GM18867 (cell line): Measurements from ENCODE around the gene GTPBP6.
"Not testable (repeated sequence)": the region's sequence is repeated elsewhere in the genome, so short reads cannot be mapped to it uniquely, and the experiment has no call there.

Experiments used
- ATAC-seq: cut with Tn5 transposase; IDR thresholded peaks from one replicate; pipeline ENCODE4 v1.9.1; 2021; ENCODE audit warnings: mild to moderate bottlenecking, moderate library complexity; ENCODE audit not compliant: unreplicated experiment

Gene GTPBP6

DNA sequence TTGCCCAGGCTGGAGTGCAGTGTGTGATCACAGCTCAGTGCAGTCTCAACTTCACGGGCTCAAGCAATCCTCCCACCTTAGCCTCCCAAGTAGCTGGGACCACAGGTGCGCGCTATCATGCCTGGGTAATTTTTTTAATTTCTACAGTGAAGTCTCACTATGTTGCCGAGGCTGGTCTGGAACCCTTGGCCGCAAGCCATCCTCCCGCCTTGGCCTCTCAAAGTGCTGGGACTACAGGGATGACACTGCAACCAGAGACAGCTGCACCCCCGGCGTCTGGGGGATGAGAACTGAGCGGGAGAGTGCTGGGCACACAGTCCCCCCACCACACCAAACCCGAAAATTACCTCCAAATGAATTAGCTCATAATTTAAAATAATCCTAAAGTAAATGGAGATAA is 33.1 kb upstream of the GTPBP6 start:
- ATAC-seq, result no peak

DNA sequence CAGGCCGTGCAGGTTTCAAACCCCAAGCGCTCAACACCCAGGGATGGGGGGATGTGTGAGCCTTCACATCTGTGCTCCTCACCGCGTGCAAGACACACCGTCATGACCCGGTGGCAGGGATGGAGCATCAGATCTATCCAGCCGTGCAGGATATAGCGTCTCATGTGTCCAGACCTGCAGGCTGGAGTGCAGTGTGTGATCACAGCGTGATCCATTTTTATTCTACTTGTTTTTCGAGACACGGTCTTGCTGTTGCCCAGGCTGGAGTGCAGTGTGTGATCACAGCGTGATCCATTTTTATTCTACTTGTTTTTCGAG is 32.7 kb upstream of the GTPBP6 start:
- ATAC-seq, result not testable (repeated sequence)

DNA sequence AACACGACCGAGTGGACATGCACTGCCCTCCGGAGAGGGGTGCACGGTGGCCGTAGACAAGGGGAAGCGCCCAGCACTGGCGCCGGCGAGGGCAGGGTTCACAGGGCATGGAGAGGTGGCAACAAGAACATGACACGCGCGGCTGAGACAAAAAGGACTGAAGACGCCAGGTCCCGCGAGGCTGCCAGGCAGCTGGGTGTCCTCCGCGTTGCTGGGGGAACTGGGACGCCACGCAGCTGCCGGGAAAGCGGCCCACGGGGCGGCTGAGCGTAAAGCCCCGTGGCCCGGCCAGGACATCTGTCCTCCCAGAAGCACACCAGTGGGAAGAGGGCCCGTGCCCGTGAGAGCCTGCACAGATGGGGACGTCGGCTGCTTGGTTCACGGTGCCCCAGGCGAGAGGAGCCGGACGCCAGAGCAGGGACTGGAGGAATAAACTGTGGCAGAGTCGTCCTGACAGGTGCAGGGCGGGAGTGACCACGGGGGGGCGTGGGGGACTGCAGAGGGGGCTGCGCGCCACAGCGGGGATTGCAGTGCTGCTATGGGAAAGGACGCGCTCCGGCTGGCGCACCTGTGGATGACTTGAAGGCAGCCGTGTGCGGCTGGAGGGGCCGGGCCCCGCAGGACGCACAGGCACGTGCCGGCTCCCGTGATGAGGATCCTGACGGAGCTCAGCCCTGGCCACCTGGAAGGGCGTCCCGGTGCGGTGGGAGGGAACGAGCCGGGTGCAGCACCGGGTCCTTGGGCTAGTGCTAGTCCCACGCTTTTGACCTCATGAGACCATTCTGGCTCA is 32.1 kb upstream of the GTPBP6 start:
- ATAC-seq, result no peak

DNA sequence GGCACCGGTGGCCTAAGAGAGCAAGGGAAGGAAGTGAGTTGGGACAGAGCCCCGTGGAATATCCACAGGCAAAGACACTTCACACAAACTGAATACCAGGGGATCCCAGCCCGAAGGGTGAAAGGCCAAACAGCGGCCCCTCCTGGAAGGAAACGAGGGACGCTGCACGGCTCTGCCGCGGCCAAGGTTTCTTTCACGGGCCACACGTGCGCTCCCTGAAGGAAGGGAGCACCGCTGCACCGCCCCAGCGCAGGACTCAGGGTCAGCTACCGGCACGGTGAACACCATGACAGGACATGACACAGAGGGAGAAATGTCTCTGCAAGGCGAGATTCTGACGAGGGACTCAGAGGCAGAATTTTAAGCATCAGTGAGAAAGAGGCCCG is 31.5 kb upstream of the GTPBP6 start:
- no peak for ATAC-seq

DNA sequence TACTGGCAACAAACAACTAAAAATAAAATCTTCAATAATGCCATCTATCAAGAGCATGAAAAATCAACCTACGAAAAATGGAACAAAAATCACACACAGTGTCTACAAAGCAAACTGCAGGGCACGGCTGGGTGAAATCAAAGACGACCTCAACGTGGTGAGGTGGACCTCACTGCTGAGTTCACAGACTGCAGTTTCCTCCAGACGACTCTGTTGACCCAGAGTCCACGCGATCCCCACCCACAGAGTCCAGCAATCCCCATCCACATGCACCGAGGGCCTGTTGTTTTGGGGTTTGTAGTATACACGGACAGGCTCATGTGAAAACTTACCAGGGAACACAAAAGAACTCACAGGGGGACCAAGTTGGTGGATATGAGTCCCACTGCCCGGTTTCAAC is 31.1 kb upstream of the GTPBP6 start:
- no peak for ATAC-seq

DNA sequence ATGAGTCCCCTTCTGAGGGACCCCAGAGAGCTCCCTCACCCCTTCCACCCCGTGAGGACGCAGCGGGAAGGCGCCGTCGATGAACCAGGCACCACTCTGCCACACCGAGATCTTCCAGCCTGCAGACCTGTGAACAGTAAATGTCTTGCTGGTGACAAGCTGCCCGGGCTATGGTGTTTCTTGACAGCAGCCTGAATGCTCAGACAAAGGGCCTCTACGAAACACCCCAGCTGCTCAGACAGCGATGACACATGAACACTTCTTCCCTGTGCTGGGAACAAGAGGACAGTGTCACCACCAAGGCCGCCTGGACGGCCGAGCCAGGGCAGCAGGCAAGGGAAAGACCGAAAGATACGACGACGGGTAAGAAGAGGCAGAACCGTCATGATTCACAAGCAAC is 30.6 kb upstream of the GTPBP6 start:
- no peak for ATAC-seq

DNA sequence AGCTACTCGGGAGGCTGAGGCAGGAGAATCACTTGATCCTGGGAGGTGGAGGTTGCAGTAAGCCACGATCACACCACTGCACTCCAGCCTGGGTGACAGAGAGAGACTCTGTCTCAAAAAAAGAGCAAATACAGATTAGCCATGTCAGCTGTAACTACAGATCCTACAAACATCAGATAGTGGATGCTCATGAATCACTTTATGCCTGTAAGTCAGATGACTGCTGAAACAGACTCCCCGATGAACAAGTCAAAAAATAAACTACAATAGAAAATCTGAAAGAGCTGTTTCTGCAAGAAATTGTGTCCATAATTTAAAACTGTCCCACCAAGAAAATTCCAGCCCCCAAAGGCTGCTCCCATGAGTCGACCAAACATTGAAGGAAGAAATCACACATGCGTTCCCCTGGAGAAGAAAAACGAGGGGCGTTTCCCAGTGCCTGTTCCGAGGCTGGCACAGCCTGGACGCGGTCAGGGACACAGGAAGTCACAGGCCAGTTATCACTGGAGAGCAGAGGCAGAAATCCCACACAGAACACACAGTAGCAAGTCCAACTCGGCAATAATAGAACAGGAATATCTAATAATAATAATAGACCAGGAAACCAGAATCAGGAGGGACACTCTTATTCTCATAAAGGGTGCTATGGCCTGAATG is 30.0 kb upstream of the GTPBP6 start:
- ATAC-seq, result no peak

DNA sequence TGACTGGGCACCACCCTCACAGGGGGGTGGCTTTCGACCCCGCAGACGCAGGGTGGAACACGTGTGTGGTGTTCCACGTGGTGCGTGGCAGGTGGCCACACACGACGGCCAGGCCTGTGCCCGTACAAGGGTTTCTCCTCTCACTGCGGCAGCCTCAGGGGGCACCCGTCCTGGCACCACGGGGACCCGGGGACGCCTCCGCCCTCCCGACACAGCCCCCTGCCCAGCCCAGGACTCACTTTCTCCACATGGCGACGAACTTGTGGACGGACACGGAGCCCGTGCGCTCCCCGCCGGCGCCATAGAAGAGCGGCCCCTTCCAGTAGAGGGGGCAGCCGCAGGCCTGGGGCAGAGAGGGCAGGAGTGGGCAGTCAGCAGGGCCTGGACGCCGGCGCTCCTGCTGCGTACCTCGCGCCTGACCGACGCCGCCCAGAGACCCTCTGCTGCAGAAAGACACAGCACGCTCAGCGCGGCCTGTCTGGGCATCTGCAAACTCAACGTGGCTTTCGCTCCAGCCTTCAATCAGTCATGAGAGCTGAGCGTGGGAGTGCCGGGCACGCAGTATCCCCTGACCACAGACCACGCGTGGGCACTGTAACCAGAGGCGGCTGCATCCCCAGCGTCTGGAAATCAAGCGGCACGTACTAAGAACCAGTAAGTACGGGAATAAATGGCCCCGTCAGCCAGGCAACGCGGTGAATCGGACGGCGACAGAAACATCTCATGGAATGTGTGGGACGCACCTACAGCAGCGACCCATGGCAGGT is 28.9 kb upstream of the GTPBP6 start:
- ATAC-seq, result no peak

DNA sequence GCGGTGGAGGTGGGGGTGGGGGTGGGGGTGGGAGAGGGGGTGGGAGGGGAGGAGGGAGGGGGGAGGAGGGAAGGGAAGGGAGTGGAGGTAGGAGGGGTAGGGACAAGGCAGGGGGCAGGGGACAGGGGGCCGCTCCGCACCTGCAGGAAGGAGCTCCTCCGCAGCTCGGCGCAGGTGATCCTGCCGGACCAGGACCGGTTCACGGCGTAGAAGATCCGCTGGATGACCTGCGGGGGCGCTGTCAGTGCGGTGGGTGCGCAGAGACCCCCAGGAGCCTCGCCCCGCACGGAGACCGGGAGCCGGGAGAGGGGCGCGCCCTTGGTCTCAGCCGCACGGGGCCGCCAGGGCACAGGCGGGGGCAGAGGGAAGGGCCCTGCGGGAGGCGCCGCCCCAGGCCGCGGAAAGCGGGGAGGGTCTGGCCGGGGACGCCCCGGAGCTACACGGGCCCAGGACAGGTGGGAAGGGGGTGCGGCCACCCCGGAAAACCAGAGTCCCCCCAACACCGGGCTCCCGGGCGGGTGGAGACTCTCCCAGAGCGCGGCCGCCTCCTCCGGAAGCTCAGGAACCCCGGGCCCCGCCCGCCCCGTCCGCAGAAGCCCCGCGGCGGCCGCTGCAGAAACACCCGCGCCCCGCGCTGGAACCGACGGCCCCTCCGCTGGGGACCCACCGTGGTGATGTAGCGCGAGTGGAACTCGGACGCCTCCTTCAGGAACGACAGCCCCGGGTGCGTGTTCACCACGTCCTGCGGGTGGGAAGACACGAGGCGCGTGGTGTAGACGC is 27.6 kb upstream of the GTPBP6 start:
- ATAC-seq, result no peak

DNA sequence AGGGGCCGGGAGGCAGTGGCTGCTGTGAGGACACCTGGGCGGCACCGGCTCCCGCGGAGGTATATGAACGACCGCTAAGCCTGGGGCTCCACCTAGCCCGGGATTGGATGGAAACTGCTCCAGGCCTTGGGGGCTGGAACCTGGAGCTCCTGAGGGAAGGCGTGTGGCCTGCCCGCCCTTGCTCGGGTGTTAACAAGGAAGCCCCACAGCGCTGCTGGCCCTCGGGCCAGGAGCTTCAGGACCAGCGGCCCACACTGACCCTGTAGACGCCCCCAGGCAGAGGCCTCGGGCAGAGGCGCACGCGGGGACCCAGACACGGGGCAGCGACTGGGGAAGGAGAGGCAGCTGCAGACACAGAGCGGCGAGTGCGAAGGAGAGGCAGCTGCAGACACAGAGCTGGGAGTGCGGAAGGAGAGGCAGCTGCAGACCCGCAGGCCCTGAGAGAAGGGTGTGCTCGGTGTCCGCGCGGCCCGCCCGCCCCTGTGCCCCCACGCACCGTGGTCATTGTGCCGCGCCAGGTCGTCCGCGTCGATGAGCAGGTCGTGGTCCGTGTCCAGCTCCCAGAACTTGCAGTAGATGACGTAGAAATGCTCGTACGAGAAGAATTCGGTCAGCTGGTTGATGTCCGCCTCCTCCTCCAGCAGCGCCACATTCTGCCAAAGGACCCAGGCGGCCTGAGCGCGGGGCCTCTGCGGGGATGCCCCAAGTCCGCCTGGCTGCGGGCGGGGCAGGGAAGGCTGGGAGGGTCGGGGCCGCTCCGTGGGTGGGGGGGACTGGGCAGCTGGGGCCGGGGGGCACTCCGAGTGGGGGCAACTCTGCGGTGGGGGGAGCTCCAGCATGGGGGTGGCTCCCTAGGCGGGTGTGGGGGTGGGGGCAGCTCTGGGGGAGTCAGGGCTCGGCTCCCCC is 26.7 kb upstream of the GTPBP6 start:
- ATAC-seq, result no peak

DNA sequence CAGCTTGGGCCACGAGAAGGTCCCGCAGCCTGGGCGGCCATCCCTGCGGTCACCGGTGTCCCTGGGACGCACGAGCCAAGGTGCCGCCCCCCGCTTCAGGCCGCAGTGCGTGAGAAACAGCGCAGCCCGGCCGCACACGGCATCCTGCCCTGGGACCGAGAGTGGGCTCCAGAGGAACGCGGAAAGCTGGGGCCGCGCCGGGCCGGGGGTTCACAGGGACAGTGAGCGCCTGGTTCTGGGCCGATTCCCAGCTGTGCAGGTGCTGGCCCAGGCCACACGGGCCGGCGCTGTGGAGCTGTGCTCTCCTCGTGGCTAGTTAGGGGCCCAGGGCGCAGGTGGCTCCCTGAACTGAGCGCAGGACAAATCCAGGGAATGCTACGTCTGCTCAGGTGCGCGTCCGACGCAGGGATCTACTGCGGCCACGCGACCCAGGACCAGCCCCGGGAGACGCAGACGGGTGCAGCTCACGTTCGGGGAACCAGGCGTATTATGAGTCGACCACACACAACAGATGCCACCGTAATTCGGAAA is 25.8 kb upstream of the GTPBP6 start:
- ATAC-seq, result no peak

DNA sequence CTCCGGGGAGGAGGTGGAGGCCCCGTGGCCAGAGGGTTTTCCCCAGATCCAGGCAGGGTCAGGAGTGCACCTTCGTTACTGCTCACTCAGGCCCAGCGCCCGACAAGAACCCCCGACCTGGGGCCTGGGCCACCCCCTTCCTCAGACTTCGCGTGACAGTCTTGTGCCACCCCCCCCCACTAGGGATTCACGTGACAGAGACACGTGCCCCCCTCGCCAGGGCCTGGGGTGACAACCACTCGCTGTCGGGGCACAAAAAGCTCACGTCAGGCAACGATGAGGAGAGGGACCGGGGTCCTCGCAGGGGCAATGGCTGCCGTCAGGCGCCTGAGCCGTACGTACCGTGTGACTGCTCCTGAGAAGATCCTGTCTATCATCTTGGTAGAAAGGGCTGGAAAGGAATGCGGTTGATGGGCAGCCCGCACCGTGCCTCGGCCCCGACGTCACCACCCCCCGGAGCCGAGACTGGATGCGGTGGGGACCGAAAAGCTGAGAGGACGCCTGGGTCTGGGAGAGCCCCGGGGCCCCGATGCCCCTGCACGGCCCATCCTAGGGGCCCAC is 23.0 kb upstream of the GTPBP6 start:
- no peak for ATAC-seq

DNA sequence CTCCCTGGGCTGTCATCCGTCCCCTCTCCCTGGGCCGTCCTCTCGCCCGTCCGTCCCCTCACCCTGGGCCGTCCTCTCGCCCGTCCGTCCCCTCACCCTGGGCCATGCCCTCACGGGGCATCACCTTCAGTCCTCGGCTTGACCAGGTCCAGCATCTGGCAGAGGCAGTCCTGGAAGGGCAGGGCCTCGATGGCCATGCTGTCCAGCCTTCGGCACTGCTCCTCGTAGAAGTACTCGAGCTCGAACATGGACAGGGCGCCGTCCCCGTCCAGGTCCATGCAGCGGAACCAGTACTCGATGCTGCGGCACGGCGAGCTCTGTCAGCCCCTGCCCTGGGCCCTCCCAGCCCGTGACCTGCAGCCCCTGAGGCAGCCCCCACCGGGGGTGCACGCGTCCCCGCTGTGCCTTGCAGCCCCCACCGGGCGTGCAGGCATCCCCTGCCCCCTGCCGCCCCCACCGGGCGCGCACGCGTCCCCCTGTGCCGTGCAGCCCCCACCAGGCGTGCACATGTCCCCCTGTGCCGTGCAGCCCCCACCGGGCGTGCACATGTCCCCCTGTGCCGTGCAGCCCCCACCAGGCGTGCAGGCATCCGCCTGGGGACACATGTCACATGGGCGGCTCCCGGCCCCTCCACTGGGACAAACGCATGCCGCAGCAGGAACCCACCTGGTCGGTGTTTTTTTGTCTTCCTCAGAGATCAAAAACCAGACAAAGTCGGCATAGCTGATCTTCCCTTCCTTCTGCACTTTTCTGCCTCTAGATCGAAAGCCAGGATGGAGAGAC is 22.2 kb upstream of the GTPBP6 start:
- ATAC-seq, result no peak

DNA sequence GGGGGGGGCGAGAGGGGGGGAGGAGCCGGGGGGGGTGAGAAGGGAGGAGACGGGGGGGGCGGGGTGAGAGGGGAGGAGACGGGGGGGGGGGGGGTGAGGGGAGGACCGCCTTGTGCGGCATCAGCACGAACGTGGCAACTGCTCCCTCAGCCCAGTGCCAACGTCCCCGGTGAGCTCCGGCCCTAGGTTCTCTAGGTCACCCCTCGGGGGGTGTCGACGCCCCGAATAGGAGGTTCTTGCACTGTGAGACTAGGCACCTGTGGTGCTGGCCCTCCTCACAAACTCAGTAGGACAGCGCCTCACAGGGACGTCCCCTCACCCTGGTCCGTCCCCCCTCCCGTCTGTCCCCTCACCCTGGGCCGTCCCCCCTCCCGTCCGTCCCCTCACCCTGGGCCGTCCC is 21.5 kb upstream of the GTPBP6 start:
- ATAC-seq, result no peak

DNA sequence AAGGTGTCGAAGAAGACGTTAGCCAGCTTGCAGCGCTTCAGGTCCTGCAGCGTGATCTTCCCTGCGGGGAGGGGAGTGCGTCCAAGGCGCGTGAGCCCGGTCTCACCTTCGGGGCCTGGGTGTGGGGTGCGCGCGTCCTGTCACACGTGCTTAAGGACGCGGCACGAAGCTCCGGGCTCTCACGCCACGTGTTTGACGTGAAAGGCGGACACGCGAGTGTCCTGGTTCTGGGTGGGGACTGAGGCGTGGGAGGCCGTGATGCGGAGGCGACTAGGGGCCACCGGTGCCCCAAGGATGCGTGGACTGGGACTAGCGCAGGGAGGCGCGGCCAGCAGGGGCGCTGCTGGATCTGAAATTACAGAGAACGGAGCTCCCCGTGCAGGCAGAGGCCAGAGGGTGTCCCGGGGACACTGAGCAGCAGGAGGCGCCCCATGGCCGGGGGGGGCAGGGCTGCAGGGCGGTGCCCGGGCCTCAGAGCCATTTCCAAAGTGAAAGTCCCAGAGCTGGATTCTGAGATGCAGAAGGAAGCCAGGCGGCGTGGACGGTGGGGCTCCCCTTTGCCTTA is 20.3 kb upstream of the GTPBP6 start:
- ATAC-seq, result no peak

DNA sequence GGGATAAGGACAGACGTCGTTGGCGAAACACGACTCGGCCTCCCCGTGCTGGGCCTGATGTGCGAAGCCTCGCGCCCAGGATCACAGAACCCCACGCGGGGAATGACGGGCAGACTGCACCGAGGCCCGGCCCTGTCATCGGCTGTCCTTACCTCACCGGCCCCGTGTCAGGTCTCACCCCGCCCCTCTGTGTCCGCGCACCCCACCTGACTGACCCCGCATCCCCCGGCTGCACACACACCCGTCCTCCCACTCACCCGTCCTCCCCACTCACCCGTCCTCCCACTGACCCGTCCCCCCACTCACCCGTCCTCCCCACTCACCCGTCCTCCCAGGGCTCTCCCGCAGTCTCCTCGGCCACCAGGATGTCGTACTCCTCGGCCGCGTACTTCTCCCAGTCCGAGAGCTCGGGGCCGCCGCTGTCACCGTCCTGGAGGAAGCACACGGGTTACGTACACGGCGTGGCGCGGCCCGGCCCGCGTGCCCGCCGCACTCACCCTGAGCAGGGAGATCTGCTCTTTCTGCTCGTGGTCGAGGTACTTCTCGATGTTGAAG is 19.8 kb upstream of the GTPBP6 start:
- no peak for ATAC-seq

DNA sequence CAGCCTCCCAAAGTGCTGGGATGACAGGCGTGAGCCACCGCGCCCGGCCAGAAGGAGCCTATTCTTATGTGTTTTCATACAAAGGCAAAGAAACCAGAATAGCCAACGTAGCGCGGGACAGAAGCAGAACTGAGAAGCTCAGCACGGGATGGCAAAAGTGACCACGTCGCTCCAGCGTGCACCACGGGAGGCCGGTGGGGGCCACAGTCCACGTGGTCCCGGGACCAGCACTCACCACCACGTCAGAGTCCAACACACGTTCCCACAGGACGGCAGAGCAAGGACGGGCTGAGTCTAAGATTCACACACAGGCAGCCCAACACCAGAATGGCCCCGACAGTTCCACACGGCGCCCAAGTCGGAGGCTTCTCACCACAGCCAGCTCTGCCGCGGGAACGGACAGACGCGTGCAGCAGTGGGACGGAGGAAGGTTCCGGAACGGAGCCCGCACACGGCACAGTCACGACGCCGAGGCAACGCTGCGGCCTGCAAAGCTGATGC is 18.8 kb upstream of the GTPBP6 start:
- no peak for ATAC-seq

DNA sequence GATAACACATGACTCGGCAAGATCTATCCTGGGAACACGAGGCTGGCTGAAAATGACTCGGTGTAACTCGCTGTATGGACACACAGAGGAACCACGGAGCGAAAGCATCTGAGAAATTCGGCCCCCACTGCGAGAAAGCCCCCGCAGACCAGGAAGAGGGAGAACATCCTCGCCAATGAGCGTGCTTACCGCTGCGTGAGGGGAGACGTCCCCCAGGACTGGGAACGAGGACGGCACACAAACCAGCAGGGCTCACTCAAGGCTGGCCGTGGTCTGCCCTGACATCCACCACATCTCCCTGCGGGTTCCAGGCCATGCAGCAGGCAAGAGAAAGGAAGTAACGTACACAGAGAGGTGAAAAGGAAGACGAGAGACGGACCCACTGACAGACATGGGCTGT is 17.6 kb upstream of the GTPBP6 start:
- no peak for ATAC-seq
